ENCODE data around the gene FOXI1. TPM values are rescaled to one million over a fixed set of nuclear protein-coding genes. Genes with fewer than 3 reads are reported as not detected.

The FOXI1 gene
- total RNA-seq, 1 donor from 2014 or later: not detected

DNA sequence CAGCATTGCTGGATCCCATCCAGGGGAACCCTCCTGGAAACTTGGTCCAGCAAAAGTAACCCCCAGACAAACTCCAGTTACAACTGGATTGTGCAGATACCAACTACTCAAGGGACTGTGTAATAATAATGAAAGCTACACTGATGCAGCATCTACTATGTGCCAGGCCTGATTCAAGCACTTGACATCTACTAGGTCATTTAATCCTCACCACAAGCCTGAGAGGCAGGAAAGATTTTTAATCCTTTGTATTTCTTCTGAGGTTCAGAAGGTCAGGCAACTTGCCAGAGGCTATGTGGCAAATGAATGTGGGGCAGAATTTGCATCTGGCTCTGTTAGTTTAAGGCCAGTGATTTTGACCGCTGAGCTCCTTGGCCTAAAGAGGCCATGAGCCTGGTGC is 29.5 kb upstream of the FOXI1 start:
- Histone ChIP-seq H3K4me1 (no peaks in the 10 kb centered on the region), H3K9me3 (no peaks in the 10 kb centered on the region), H3K27ac (no peak overlapping the region), H3K27me3 (no peaks in the 10 kb centered on the region), H3K36me3 (peaks cover 5% of the 10 kb centered on the region), H3K4me3 (no peak overlapping the region)
- no peak for TF ChIP-seq CTCF (IDR thresholded peaks at IDR 0.05)
- DNase-seq (no peak), ATAC-seq (no peak)
- intact Hi-C loops (cut with DNase I): no loop called here

DNA sequence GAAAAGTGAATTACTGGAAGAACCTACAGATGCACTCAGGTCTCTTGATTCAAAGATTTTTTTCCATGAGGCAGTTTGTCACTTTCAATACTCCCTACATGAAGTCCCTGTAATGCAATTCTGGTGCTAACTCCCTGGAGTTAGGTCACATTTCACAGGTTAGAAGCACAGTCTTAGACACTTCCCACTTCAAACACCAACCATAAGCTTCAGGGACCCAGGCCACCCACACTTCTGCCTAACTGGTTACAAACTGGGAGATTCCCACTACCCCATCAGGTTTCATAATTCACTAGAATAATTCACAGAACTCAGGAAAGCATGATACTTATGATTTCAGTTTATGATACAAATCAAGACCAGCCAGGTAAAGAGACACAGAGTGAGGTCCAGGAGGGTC is 29.0 kb upstream of the FOXI1 start:
- ATAC-seq: no peak
- Histone ChIP-seq H3K27ac (no peak overlapping the region), H3K9me3 (no peaks in the 10 kb centered on the region), H3K36me3 (peaks cover 5% of the 10 kb centered on the region), H3K4me3 (no peak overlapping the region), H3K4me1 (no peaks in the 10 kb centered on the region), H3K27me3 (no peaks in the 10 kb centered on the region)
- TF ChIP-seq CTCF (IDR thresholded peaks at IDR 0.05): no peak
- intact Hi-C loops (cut with DNase I): no loop called here
- no peak for DNase-seq

- H3K9me3 ChIP-seq: no peaks in the 10 kb centered on the region
- no peak overlapping the region for H3K27ac ChIP-seq
- TF ChIP-seq CTCF (IDR thresholded peaks at IDR 0.05): no peak
- H3K27me3 ChIP-seq: no peaks in the 10 kb centered on the region
- H3K4me1 ChIP-seq: no peaks in the 10 kb centered on the region
- H3K4me3 ChIP-seq: no peak overlapping the region
- no peak for ATAC-seq
- intact Hi-C loops (cut with DNase I): no loop called here
- no peak for DNase-seq
- peaks cover 5% of the 10 kb centered on the region for H3K36me3 ChIP-seq
These were observed 28.2 kb upstream of the FOXI1 start for GRCh38 chr5:170077526-170077925.

DNA sequence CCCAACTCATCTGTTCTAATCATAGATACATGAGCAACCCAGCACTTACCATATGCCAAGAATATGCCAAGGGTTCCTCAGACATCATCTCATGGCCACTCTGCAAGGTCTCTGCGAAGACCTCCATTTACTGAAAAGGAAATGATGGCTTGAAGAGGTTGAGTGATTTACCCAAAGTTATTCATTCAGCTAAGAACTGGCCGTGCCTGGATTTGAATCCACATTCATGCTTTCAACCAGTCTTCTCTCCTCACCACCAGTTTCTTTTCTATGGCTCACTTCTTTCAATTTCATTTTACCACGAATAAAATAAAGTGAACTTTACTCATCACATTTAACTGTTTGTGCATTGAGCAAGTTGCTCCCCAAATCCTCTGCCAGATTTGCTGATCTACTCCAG is 27.2 kb upstream of the FOXI1 start:
- no peak for TF ChIP-seq CTCF (IDR thresholded peaks at IDR 0.05)
- Histone ChIP-seq H3K36me3 (peaks cover 5% of the 10 kb centered on the region), H3K27ac (no peak overlapping the region), H3K9me3 (no peaks in the 10 kb centered on the region), H3K4me1 (no peaks in the 10 kb centered on the region), H3K4me3 (no peak overlapping the region), H3K27me3 (no peaks in the 10 kb centered on the region)
- intact Hi-C loops (cut with DNase I): no loop called here
- no peak for DNase-seq
- ATAC-seq: no peak

GRCh38 chr5:170078931-170079330 is 26.8 kb upstream of the FOXI1 start:
- no peaks in the 10 kb centered on the region for H3K27me3 ChIP-seq
- H3K4me3 ChIP-seq: no peak overlapping the region
- H3K27ac ChIP-seq: no peak overlapping the region
- no peaks in the 10 kb centered on the region for H3K4me1 ChIP-seq
- H3K36me3 ChIP-seq: peaks cover 5% of the 10 kb centered on the region
- DNase-seq (no peak), ATAC-seq (no peak)
- H3K9me3 ChIP-seq: no peaks in the 10 kb centered on the region
- intact Hi-C loops (cut with DNase I): no loop called here
- no peak for TF ChIP-seq CTCF (IDR thresholded peaks at IDR 0.05)

- TF ChIP-seq CTCF (IDR thresholded peaks at IDR 0.05): no peak
- H3K4me3 ChIP-seq: no peak overlapping the region
- intact Hi-C loops (cut with DNase I): no loop called here
- no peak for ATAC-seq
- H3K4me1 ChIP-seq: no peaks in the 10 kb centered on the region
- no peaks in the 10 kb centered on the region for H3K9me3 ChIP-seq
- peaks cover 5% of the 10 kb centered on the region for H3K36me3 ChIP-seq
- H3K27me3 ChIP-seq: no peaks in the 10 kb centered on the region
- no peak overlapping the region for H3K27ac ChIP-seq
- DNase-seq: no peak
These were observed 25.5 kb upstream of the FOXI1 start for GRCh38 chr5:170080217-170080616.

All from upper lobe of right lung (tissue), 1 donor.